Measurements from ENCODE around the gene GCHFR.

GRCh38 chr15:40756938-40757337 lies 6.9 kb upstream of the GCHFR start:
- TF ChIP-seq POLR2A (IDR thresholded peaks at IDR 0.05; ENCODE audit: low read depth, low read length) (no peak), REST (IDR thresholded peaks at IDR 0.05; ENCODE audit: low read depth, low read length) (no peak), ZNF24 (IDR thresholded peaks at IDR 0.05) (no peak), RAD51 (IDR thresholded peaks at IDR 0.05) (no peak), CTCF (IDR thresholded peaks at IDR 0.05 in 2 of 3, conservative IDR thresholded peaks at IDR 0.05 in 1 of 3; ENCODE audit: control insufficient read depth in 2 of 3, extremely low read depth in 1 of 3, insufficient read depth in 1 of 3, low read depth in 3 of 3, low read length in 3 of 3) (no peak), SMC3 (IDR thresholded peaks at IDR 0.05; ENCODE audit: borderline replicate concordance, low read length) (no peak), PKNOX1 (IDR thresholded peaks at IDR 0.05) (no peak), CUX1 (IDR thresholded peaks at IDR 0.05; ENCODE audit: insufficient replicate concordance, low read depth, low read length) (no peak), EGR1 (IDR thresholded peaks at IDR 0.05; ENCODE audit: borderline replicate concordance in 1 of 2, low read depth in 2 of 2, low read length in 2 of 2) (no peak)
